Measurements from ENCODE around the gene KCNH5.

KCNH5 gene

GRCh38 chr14:62722406-62722805, 322.9 kb downstream of the KCNH5 start:
- no peak overlapping the region for H3K4me3 ChIP-seq (ENCODE audit: low read depth, low read length)
- TF ChIP-seq CTCF (IDR thresholded peaks at IDR 0.05; ENCODE audit: control insufficient read depth, extremely low read depth, insufficient read depth): no peak
- DNase-seq (ENCODE audit: low read depth): no peak

GRCh38 chr14:62718629-62719028, 326.6 kb downstream of the KCNH5 start:
- no peak for TF ChIP-seq CTCF (IDR thresholded peaks at IDR 0.05; ENCODE audit: control insufficient read depth, extremely low read depth, insufficient read depth)
- no peak for DNase-seq (ENCODE audit: low read depth)
- H3K4me3 ChIP-seq (ENCODE audit: low read depth, low read length): no peak overlapping the region

GRCh38 chr14:62711351-62712023, 333.8 kb downstream of the KCNH5 start:
- no peak overlapping the region for H3K4me3 ChIP-seq (ENCODE audit: low read depth, low read length)
- DNase-seq (ENCODE audit: low read depth): no peak
- TF ChIP-seq CTCF (IDR thresholded peaks at IDR 0.05; ENCODE audit: control insufficient read depth, extremely low read depth, insufficient read depth): no peak

GRCh38 chr14:62710811-62711210, 334.4 kb downstream of the KCNH5 start:
- H3K4me3 ChIP-seq (ENCODE audit: low read depth, low read length): no peak overlapping the region
- TF ChIP-seq CTCF (IDR thresholded peaks at IDR 0.05; ENCODE audit: control insufficient read depth, extremely low read depth, insufficient read depth): no peak
- DNase-seq (ENCODE audit: low read depth): no peak

- no peak for TF ChIP-seq CTCF (IDR thresholded peaks at IDR 0.05; ENCODE audit: control insufficient read depth, extremely low read depth, insufficient read depth)
- no peak for DNase-seq (ENCODE audit: low read depth)
These were observed 335.5 kb downstream of the KCNH5 start for GRCh38 chr14:62709773-62710172.

GRCh38 chr14:62706217-62706616, 339.0 kb downstream of the KCNH5 start:
- H3K4me3 ChIP-seq (ENCODE audit: low read depth, low read length): no peak overlapping the region
- TF ChIP-seq CTCF (IDR thresholded peaks at IDR 0.05; ENCODE audit: control insufficient read depth, extremely low read depth, insufficient read depth): no peak
- no peak for DNase-seq (ENCODE audit: low read depth)

More at GRCh38 chr14:62709773-62710172, 335.5 kb downstream of the KCNH5 start:
- H3K4me3 ChIP-seq (ENCODE audit: low read depth, low read length): no peak overlapping the region

- no peak for DNase-seq (ENCODE audit: low read depth)
- no peak for TF ChIP-seq CTCF (IDR thresholded peaks at IDR 0.05; ENCODE audit: control insufficient read depth, extremely low read depth, insufficient read depth)
These were observed 347.8 kb downstream of the KCNH5 start for GRCh38 chr14:62697461-62697860.

More at GRCh38 chr14:62697461-62697860, 347.8 kb downstream of the KCNH5 start:
- H3K4me3 ChIP-seq (ENCODE audit: low read depth, low read length): no peak overlapping the region
